Nasal cavity respiratory epithelium epithelial cell of viscerocranial mucosa (primary cell): Measurements from ENCODE around the gene RHBDL1. TPM values are rescaled to one million over a fixed set of nuclear protein-coding genes. Genes with fewer than 3 reads are reported as not detected.

Experiments used
- total RNA-seq: library from RNA; depleted of rRNA; stranded (reverse); fragments of >200 nt; gene quantifications from 2 replicates; pipeline ENCODE4 v1.2.3, GENCODE V29; 2014

RHBDL1 gene
- total RNA-seq, 1 donor from 2014 or later = 4.7 TPM

Other genes starting within 250 kb of the RHBDL1 start
- gene CAPN15, start 148.0 kb upstream of the RHBDL1 start, total RNA-seq = 30.1 and 60.1 TPM in 2 replicates
- under 0.01 TPM in 1 of 2 replicates, not detected in the other for gene PRR35, start 115.3 kb upstream of the RHBDL1 start, total RNA-seq
- gene NHLRC4, start 108.7 kb upstream of the RHBDL1 start, total RNA-seq = 0.14 and 0.68 TPM in 2 replicates
- gene PIGQ, start 105.7 kb upstream of the RHBDL1 start, total RNA-seq = 13.7 and 34.0 TPM in 2 replicates
- gene RAB40C, start 85.6 kb upstream of the RHBDL1 start, total RNA-seq = 14.4 and 18.3 TPM in 2 replicates
- gene WFIKKN1, start 44.7 kb upstream of the RHBDL1 start, total RNA-seq = under 0.01 and 0.71 TPM in 2 replicates
- gene METTL26, start 39.4 kb upstream of the RHBDL1 start, total RNA-seq = 57.2 and 62.5 TPM in 2 replicates
- gene MCRIP2, start 33.8 kb upstream of the RHBDL1 start, total RNA-seq = 19.8 and 27.0 TPM in 2 replicates
- 4.1 and 13.5 TPM in 2 replicates for gene WDR90, start 26.3 kb upstream of the RHBDL1 start, total RNA-seq
- gene RHOT2, start 7.5 kb upstream of the RHBDL1 start, total RNA-seq = 47.8 and 49.3 TPM in 2 replicates
- gene STUB1, start 4.7 kb downstream of the RHBDL1 start, total RNA-seq = 119 and 126 TPM in 2 replicates
- gene JMJD8, start 8.7 kb downstream of the RHBDL1 start, total RNA-seq = 16.1 and 17.8 TPM in 2 replicates
- 5.5 and 8.9 TPM in 2 replicates for gene WDR24, start 14.7 kb downstream of the RHBDL1 start, total RNA-seq
- gene FBXL16, start 30.1 kb downstream of the RHBDL1 start, total RNA-seq = 1.4 and 1.7 TPM in 2 replicates
- gene METRN, start 39.4 kb downstream of the RHBDL1 start, total RNA-seq = 81.3 and 81.4 TPM in 2 replicates
- 10.0 and 20.5 TPM in 2 replicates for gene ANTKMT, start 45.5 kb downstream of the RHBDL1 start, total RNA-seq
- gene CCDC78, start 50.8 kb downstream of the RHBDL1 start, total RNA-seq = 1.0 and 1.6 TPM in 2 replicates
- 18.4 and 24.3 TPM in 2 replicates for gene HAGHL, start 51.4 kb downstream of the RHBDL1 start, total RNA-seq
- 35.3 and 44.8 TPM in 2 replicates for gene CIAO3, start 65.3 kb downstream of the RHBDL1 start, total RNA-seq
- 13.0 and 40.5 TPM in 2 replicates for gene MSLN, start 85.1 kb downstream of the RHBDL1 start, total RNA-seq
- 24.4 and 24.6 TPM in 2 replicates for gene RPUSD1, start 112.7 kb downstream of the RHBDL1 start, total RNA-seq
- gene CHTF18, start 112.9 kb downstream of the RHBDL1 start, total RNA-seq = 2.2 and 3.1 TPM in 2 replicates
- not detected in 2 replicates for gene GNG13, start 125.1 kb downstream of the RHBDL1 start, total RNA-seq